ENCODE data around the gene PRKCA.
A peak's percentile ranks its signal among the peaks of the same experiment; 100 is the strongest.

PRKCA gene

GRCh38 chr17:66790501-66791061 is 488.2 kb downstream of the PRKCA start:
- Histone ChIP-seq H3K4me3 (ENCODE audit: low read depth, low read length) (no peak overlapping the region), H3K27me3 (replicated peaks) (no peaks in the 10 kb centered on the region), H3K27ac (no peak overlapping the region), H3K36me3 (replicated peaks) (peaks cover 19% of the 10 kb centered on the region)
- in situ Hi-C loops (cut with HindIII; ENCODE audit: low pct_ligation_motif_present, low sequenced_read_pairs) = no loop called here
- TF ChIP-seq CTCF (IDR thresholded peaks at IDR 0.05; ENCODE audit: low read depth, low read length, missing control alignments) = peak; percentile 21
- DNase-seq = no peak

- no peak overlapping the region for H3K27ac ChIP-seq
- TF ChIP-seq CTCF (IDR thresholded peaks at IDR 0.05; ENCODE audit: low read depth, low read length, missing control alignments) = no peak
- no peaks in the 10 kb centered on the region for H3K27me3 ChIP-seq (replicated peaks)
- peaks cover 19% of the 10 kb centered on the region for H3K36me3 ChIP-seq (replicated peaks)
- no peak overlapping the region for H3K4me3 ChIP-seq (ENCODE audit: low read depth, low read length)
- in situ Hi-C loops (cut with HindIII; ENCODE audit: low pct_ligation_motif_present, low sequenced_read_pairs) = no loop called here
- no peak for DNase-seq
Observed at GRCh38 chr17:66791347-66791746, 488.9 kb downstream of the PRKCA start.

GRCh38 chr17:66793814-66794213 is 491.4 kb downstream of the PRKCA start:
- no peak for TF ChIP-seq CTCF (IDR thresholded peaks at IDR 0.05; ENCODE audit: low read depth, low read length, missing control alignments)

GRCh38 chr17:66795486-66795885 is 493.1 kb downstream of the PRKCA start:
- no peak overlapping the region for H3K4me3 ChIP-seq (ENCODE audit: low read depth, low read length)
- TF ChIP-seq CTCF (IDR thresholded peaks at IDR 0.05; ENCODE audit: low read depth, low read length, missing control alignments) = no peak
- H3K27me3 ChIP-seq (replicated peaks) = no peaks in the 10 kb centered on the region
- DNase-seq = no peak
- no peaks in the 10 kb centered on the region for H3K36me3 ChIP-seq (replicated peaks)
- H3K27ac ChIP-seq = no peak overlapping the region
- in situ Hi-C loops (cut with HindIII; ENCODE audit: low pct_ligation_motif_present, low sequenced_read_pairs) = no loop called here

More at GRCh38 chr17:66793814-66794213, 491.4 kb downstream of the PRKCA start:
- H3K36me3 ChIP-seq (replicated peaks) = peaks cover 7% of the 10 kb centered on the region
- no peak for DNase-seq
- no peaks in the 10 kb centered on the region for H3K27me3 ChIP-seq (replicated peaks)
- in situ Hi-C loops (cut with HindIII; ENCODE audit: low pct_ligation_motif_present, low sequenced_read_pairs) = no loop called here
- no peak overlapping the region for H3K27ac ChIP-seq
- H3K4me3 ChIP-seq (ENCODE audit: low read depth, low read length) = no peak overlapping the region

GRCh38 chr17:66799849-66800537 is 497.6 kb downstream of the PRKCA start:
- in situ Hi-C loops (cut with HindIII; ENCODE audit: low pct_ligation_motif_present, low sequenced_read_pairs) = no loop called here
- H3K4me3 ChIP-seq (ENCODE audit: low read depth, low read length) = no peak overlapping the region
- no peak for TF ChIP-seq CTCF (IDR thresholded peaks at IDR 0.05; ENCODE audit: low read depth, low read length, missing control alignments)
- DNase-seq = no peak
- H3K36me3 ChIP-seq (replicated peaks) = no peaks in the 10 kb centered on the region
- no peak overlapping the region for H3K27ac ChIP-seq
- H3K27me3 ChIP-seq (replicated peaks) = no peaks in the 10 kb centered on the region

Data from brain microvascular endothelial cell (primary cell).